Liver (tissue), 9 donors: ENCODE data around the gene CYBA. TPM values are rescaled to one million over a fixed set of nuclear protein-coding genes. Genes with fewer than 3 reads are reported as not detected.

ENCODE experiments used
- DNase-seq: peaks from one replicate; pipeline ENCODE4 v3.0.0-alpha.2; 2017; ENCODE audit warnings: low spot score
- H3K27ac ChIP-seq, 2 donors: one replicate each; pipeline ENCODE4 v1.7.0; 2013; ENCODE audit warnings: inconsistent platforms in 2 of 2, low read length in 2 of 2, control low read depth in 1 of 2, low read depth in 1 of 2, mild to moderate bottlenecking in 1 of 2
- H3K27me3 ChIP-seq, 4 donors: one replicate each; pipeline versions ENCODE4 v1.6.1 to v1.7.0; 2013; ENCODE audit warnings: low read length in 3 of 4, inconsistent platforms in 1 of 4, mild to moderate bottlenecking in 1 of 4, moderate library complexity in 1 of 4; ENCODE audit not compliant: control insufficient read depth in 4 of 4, insufficient read depth in 4 of 4
- H3K36me3 ChIP-seq, 4 donors: one replicate each; pipeline versions ENCODE4 v1.6.1 to v1.7.0; 2013; ENCODE audit warnings: low read length in 3 of 4, mild to moderate bottlenecking in 3 of 4, low read depth in 1 of 4, moderate library complexity in 1 of 4; ENCODE audit not compliant: control insufficient read depth in 4 of 4, insufficient read depth in 3 of 4
- H3K4me1 ChIP-seq, 4 donors: one replicate each; pipeline versions ENCODE4 v1.6.1 to v1.7.0; 2013; ENCODE audit warnings: low read length in 3 of 4, mild to moderate bottlenecking in 3 of 4, moderate library complexity in 1 of 4; ENCODE audit not compliant: control insufficient read depth in 4 of 4, insufficient read depth in 4 of 4
- H3K4me3 ChIP-seq, 3 donors: one replicate each; pipeline versions ENCODE4 v1.6.1 to v1.7.0; 2013; ENCODE audit warnings: low read length in 3 of 3, control low read depth in 1 of 3, low read depth in 1 of 3, mild to moderate bottlenecking in 1 of 3
- H3K9ac ChIP-seq, 2 donors: one replicate each; pipeline ENCODE4 v1.7.0; 2013; ENCODE audit warnings: low read length in 2 of 2, mild to moderate bottlenecking in 2 of 2, moderate library complexity in 2 of 2, control low read depth in 1 of 2, low read depth in 1 of 2
- H3K9me3 ChIP-seq, 4 donors: one replicate each; pipeline versions ENCODE4 v1.6.1 to v1.7.0; 2013; ENCODE audit warnings: low read length in 3 of 4; ENCODE audit not compliant: control insufficient read depth in 4 of 4
- CTCF ChIP-seq: fragments of 150-350 bp; IDR thresholded peaks from 2 replicates; pipeline ENCODE4 v1.5.1; 2017; ENCODE audit warnings: improper control_type of control experiment, low read depth, low read length; ENCODE audit not compliant: missing input control
- EGR1 ChIP-seq, 2 donors: IDR thresholded peaks; 2 replicates each; pipeline ENCODE4 v1.6.1; 2016 to 2018; ENCODE audit warnings: antibody characterized with exemption in 2 of 2, low read depth in 2 of 2
- FOXA2 ChIP-seq: IDR thresholded peaks from 2 replicates; pipeline ENCODE4 v1.6.1; 2016; ENCODE audit warnings: antibody characterized with exemption
- GABPA ChIP-seq, 2 donors: IDR thresholded peaks in 1 of 2; conservative IDR thresholded peaks in 1 of 2; 2 replicates each; pipeline ENCODE4 v1.6.1; 2016; ENCODE audit warnings: antibody characterized with exemption in 2 of 2, mild to moderate bottlenecking in 1 of 2, moderate library complexity in 1 of 2
- HNF4A ChIP-seq, 2 donors: conservative IDR thresholded peaks; 2 replicates each; pipeline ENCODE4 v1.6.1; 2016; ENCODE audit warnings: antibody characterized with exemption in 2 of 2, mild to moderate bottlenecking in 2 of 2
- HNF4G ChIP-seq: IDR thresholded peaks from 2 replicates; pipeline ENCODE4 v1.6.1; 2016; ENCODE audit warnings: antibody characterized with exemption
- MAX ChIP-seq: IDR thresholded peaks from 2 replicates; pipeline ENCODE4 v1.6.1; 2016; ENCODE audit warnings: antibody characterized with exemption
- NR2F2 ChIP-seq: IDR thresholded peaks from 2 replicates; pipeline ENCODE4 v1.6.1; 2016; ENCODE audit warnings: antibody characterized with exemption
- REST ChIP-seq: IDR thresholded peaks from 2 replicates; pipeline ENCODE4 v1.6.1; 2016; ENCODE audit warnings: antibody characterized with exemption, mild to moderate bottlenecking
- RXRA ChIP-seq, 2 donors: IDR thresholded peaks; 2 replicates each; pipeline ENCODE4 v1.6.1; 2017 to 2018; ENCODE audit warnings: antibody characterized with exemption in 2 of 2, mild to moderate bottlenecking in 1 of 2
- SP1 ChIP-seq: IDR thresholded peaks from 2 replicates; pipeline ENCODE4 v1.6.1; 2018; ENCODE audit warnings: antibody characterized with exemption, mild to moderate bottlenecking
- TAF1 ChIP-seq: conservative IDR thresholded peaks from 2 replicates; pipeline ENCODE4 v1.6.1; 2016; ENCODE audit warnings: antibody characterized with exemption, mild to moderate bottlenecking
- ZBTB33 ChIP-seq: IDR thresholded peaks from 2 replicates; pipeline ENCODE4 v1.6.1; 2016; ENCODE audit warnings: antibody characterized with exemption
- WGBS: extraction: QIAGEN DNeasy Blood & Tissue Kit; methylation state at CpG from one replicate; pipeline ENCODE4 v1.1.7; 2013; 5-methylcytosine and 5-hydroxymethylcytosine counted together
- polyA plus RNA-seq, 2 donors: library from polyadenylated mRNA; stranded (reverse) in 1 of 2; unstranded in 1 of 2; fragments of 200-250 nt in 1 of 2; fragments of >200 nt in 1 of 2; fragmentation: Nextera tagmentation in 1 of 2; extraction: Ambion mirVana in 1 of 2; gene quantifications; one replicate each; pipeline versions ENCODE4 v1.2.1 to v1.2.3, GENCODE V29; 2013 to 2015
- total RNA-seq, 2 donors: library from RNA; depleted of rRNA; stranded (reverse); fragments of >200 nt; gene quantifications; one replicate each; pipeline ENCODE4 v1.2.3, GENCODE V29; 2014
- donor health status: healthy.
- donor health status: healthy.
- donor health status: healthy.
- donor health status: healthy.
- donor health status: healthy.

CYBA gene
- total and polyA plus RNA-seq, 4 donors, result 39.0 to 217 (median 52.6) TPM

- peaks cover 0 to 10% (median 4%) of the 10 kb centered on the region in 4 donors for H3K4me1 ChIP-seq
- DNase-seq, result no peak
Measured at GRCh38 chr16:88627531-88628411, 23.1 kb downstream of the CYBA start.

More at GRCh38 chr16:88627531-88628411, 23.1 kb downstream of the CYBA start:
- Histone ChIP-seq H3K4me3 (no peak overlapping the region), H3K36me3 (peaks cover 15 to 77% (median 26%) of the 10 kb centered on the region in 4 donors), H3K27ac (no peak overlapping the region), H3K9ac (no peak overlapping the region), H3K27me3 (no peaks in the 10 kb centered on the region), H3K9me3 (no peaks in the 10 kb centered on the region)
- 96% methylated on average over 27 of the region's 27 CpGs for WGBS
- TF ChIP-seq SP1 (no peak), RXRA (IDR thresholded peaks at IDR 0.05) (no peak), NR2F2 (no peak), CTCF (no peak), REST (no peak), TAF1 (no peak), EGR1 (IDR thresholded peaks at IDR 0.05; ENCODE audit: low read depth in 2 of 2) (no peak), HNF4A (conservative IDR thresholded peaks at IDR 0.05) (no peak), FOXA2 (no peak), HNF4G (no peak), GABPA (IDR thresholded peaks at IDR 0.05 in 1 of 2, conservative IDR thresholded peaks at IDR 0.05 in 1 of 2) (no peak), MAX (no peak), ZBTB33 (no peak)
